Measurements from ENCODE around the gene C4orf36.

DNA sequence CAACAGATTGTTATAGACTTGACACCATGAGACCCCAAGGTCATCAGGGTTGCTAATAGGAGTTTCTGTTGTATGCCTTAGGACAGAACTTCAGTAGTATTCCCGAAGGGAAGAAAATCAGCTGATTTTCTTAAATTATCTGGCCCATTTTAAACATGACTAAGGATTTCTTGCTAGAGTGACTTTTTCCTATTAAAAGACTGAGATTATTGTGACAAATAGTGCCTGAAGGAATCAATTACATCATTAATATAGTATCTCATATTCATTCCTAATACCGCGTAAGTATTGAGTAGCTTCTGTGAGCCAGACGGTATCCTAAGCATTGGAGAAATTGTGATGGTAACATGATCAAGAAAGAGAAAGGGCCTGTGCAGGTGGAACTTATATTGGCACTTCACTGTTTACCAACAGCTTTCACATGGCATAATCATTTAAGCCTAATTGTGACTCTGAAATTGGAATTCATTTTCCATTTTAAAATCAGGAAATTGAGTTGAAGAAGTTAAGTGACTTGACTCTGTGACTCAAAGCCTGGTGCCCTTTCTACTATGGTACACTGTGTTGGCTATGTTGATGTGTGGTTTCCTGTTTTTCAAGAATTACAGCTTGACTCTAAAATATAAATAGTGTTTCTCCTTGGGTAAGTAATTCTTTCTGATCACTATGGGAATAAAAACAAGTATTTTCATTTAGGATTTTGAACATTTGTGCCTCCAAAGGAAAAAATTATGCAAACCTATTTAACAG, 46.7 kb upstream of the C4orf36 start:
- TF ChIP-seq SUZ12 (IDR thresholded peaks at IDR 0.05; ENCODE audit: extremely low read depth, insufficient read depth, insufficient read length), result no peak
- TF ChIP-seq ZNF274 (IDR thresholded peaks at IDR 0.05; ENCODE audit: low read depth, low read length), result no peak
- no peak for TF ChIP-seq YY1 (IDR thresholded peaks at IDR 0.05; ENCODE audit: insufficient read depth, insufficient read length)

All from NT2/D1 (cell line).